NT2/D1 (cell line): ENCODE results near the gene EPB41L2.

ENCODE experiments used
- DNase-seq: peaks from one replicate; pipeline ENCODE4 v3.0.0-alpha.2; 2011; ENCODE audit warnings: low read depth, low spot score
- H3K27me3 ChIP-seq: 2 replicates; pipeline ENCODE4 v1.6.0; 2011; ENCODE audit warnings: mild to moderate bottlenecking; ENCODE audit not compliant: insufficient read length, insufficient read depth
- H3K36me3 ChIP-seq: 2 replicates; pipeline ENCODE4 v1.6.1; 2011; ENCODE audit warnings: mild to moderate bottlenecking, low read length, mixed read lengths; ENCODE audit not compliant: insufficient read depth, insufficient read length
- H3K4me1 ChIP-seq: 2 replicates; pipeline ENCODE4 v1.5.1; 2011; ENCODE audit not compliant: insufficient read depth, insufficient read length
- H3K4me3 ChIP-seq: 2 replicates; pipeline ENCODE4 v1.5.1; 2011; ENCODE audit warnings: low read depth; ENCODE audit not compliant: insufficient read length
- H3K9ac ChIP-seq: 2 replicates; pipeline ENCODE4 v1.6.0; 2011; ENCODE audit warnings: low read depth; ENCODE audit not compliant: insufficient read length
- H3K9me3 ChIP-seq: 2 replicates; pipeline ENCODE4 v1.5.1; 2011; ENCODE audit warnings: mild to moderate bottlenecking, low read length; ENCODE audit not compliant: insufficient read depth
- SUZ12 ChIP-seq: IDR thresholded peaks from 2 replicates; pipeline ENCODE4 v1.6.1; 2011; ENCODE audit not compliant: insufficient read length, insufficient read depth; ENCODE audit errors: extremely low read depth
- YY1 ChIP-seq: IDR thresholded peaks from 2 replicates; pipeline ENCODE4 v1.6.1; 2011; ENCODE audit not compliant: insufficient read length, insufficient read depth
- ZNF274 ChIP-seq: IDR thresholded peaks from 2 replicates; pipeline ENCODE4 v1.6.1; 2011; ENCODE audit warnings: mild to moderate bottlenecking, low read depth, low read length

The EPB41L2 gene

DNA sequence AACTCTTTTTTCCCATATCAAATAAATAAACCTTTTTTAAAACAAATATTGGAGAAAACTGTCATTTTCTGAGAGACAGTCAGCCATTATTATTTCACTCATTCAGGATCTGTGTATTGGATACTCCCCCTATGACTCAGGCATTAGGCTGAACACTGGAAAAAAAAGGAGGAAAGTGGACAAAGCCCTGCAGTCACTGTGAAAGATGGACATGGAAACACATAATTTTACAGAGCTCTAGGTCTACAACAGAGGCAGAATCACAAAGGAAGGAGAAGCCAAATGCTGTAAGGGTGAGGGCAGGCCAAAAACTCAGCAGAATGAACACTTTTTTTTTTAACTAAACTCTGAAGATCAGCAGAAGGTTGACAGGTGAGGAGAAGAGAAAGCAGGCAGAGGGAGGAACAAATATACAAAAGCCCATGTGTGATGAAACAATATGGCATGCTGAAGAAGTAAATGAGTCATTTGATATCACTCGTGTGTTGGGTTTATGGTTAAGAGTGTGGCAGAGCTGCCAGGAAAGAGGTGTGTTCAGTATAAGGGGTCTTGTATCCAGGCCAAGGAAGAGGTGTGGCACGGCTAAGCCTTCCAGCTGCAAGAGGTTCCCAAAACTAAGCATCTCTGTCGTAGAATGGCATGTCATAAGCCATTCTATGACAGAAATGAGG, 39.1 kb downstream of the EPB41L2 start:
- no peak for DNase-seq
- no peak for TF ChIP-seq YY1
- no peak for TF ChIP-seq SUZ12
- no peak for TF ChIP-seq ZNF274
- Histone ChIP-seq H3K36me3 (no peaks in the 10 kb centered on the region), H3K27me3 (no peaks in the 10 kb centered on the region), H3K9me3 (peaks cover 3% of the 10 kb centered on the region; the same call in 1 of the 2 replicates), H3K4me3 (no peak overlapping the region), H3K4me1 (no peaks in the 10 kb centered on the region), H3K9ac (no peak overlapping the region)

- no peak for DNase-seq
- H3K4me3 ChIP-seq: no peak overlapping the region
- peaks cover 3% of the 10 kb centered on the region; the same call in 1 of the 2 replicates for H3K9me3 ChIP-seq
- H3K36me3 ChIP-seq: no peaks in the 10 kb centered on the region
- TF ChIP-seq YY1: no peak
- TF ChIP-seq ZNF274: no peak
- no peak for TF ChIP-seq SUZ12
- no peaks in the 10 kb centered on the region for H3K4me1 ChIP-seq
- no peaks in the 10 kb centered on the region for H3K27me3 ChIP-seq
- no peak overlapping the region for H3K9ac ChIP-seq
Measured at GRCh38 chr6:131022691-131023090, 40.4 kb downstream of the EPB41L2 start.

GRCh38 chr6:131017962-131018361, 45.1 kb downstream of the EPB41L2 start:
- no peak overlapping the region for H3K4me3 ChIP-seq
- H3K27me3 ChIP-seq: no peaks in the 10 kb centered on the region
- H3K36me3 ChIP-seq: no peaks in the 10 kb centered on the region
- H3K4me1 ChIP-seq: no peaks in the 10 kb centered on the region
- H3K9me3 ChIP-seq: peaks cover 3% of the 10 kb centered on the region; the same call in 1 of the 2 replicates
- DNase-seq: no peak
- no peak overlapping the region for H3K9ac ChIP-seq
- TF ChIP-seq ZNF274 (no peak), YY1 (no peak), SUZ12 (no peak)

- no peak overlapping the region for H3K4me3 ChIP-seq
- no peak for DNase-seq
- TF ChIP-seq SUZ12: no peak
- no peak for TF ChIP-seq YY1
- no peak for TF ChIP-seq ZNF274
Measured at GRCh38 chr6:131015630-131016263, 47.3 kb downstream of the EPB41L2 start.

DNA sequence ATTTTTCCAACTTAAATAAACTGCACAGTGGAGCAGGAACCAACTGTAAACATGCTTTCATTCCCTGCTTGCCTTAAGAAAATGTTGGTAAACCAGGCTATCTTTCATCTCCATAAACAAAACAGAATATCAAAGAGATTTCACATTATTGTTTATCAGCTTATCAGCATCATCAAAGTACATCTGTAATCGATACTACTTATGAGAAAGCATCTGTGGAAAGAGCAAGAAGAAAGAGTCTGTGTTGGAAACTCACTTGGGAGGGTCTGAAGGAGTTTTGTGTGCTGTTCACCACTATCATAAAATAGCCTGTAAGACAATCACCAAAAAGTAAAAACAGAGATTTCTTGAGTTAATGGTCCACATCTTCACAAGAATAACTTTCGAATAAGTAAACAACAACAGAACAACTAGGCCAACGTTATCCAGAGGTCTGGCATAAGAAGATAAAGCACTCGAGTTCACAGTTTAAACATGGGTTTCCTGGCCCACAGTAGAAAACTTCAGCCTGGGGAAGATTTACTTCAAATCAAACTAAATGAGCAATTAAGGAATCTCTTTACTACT, 47.9 kb downstream of the EPB41L2 start:
- Histone ChIP-seq H3K9ac (no peak overlapping the region), H3K4me3 (no peak overlapping the region), H3K9me3 (no peaks in the 10 kb centered on the region; the same call in 1 of the 2 replicates), H3K36me3 (no peaks in the 10 kb centered on the region), H3K4me1 (no peaks in the 10 kb centered on the region), H3K27me3 (no peaks in the 10 kb centered on the region)
- TF ChIP-seq YY1 (no peak), ZNF274 (no peak), SUZ12 (no peak)
- no peak for DNase-seq

More at GRCh38 chr6:131015630-131016263, 47.3 kb downstream of the EPB41L2 start:
- Histone ChIP-seq H3K9ac (no peak overlapping the region), H3K4me1 (no peaks in the 10 kb centered on the region), H3K9me3 (no peaks in the 10 kb centered on the region), H3K27me3 (no peaks in the 10 kb centered on the region), H3K36me3 (no peaks in the 10 kb centered on the region)

DNA sequence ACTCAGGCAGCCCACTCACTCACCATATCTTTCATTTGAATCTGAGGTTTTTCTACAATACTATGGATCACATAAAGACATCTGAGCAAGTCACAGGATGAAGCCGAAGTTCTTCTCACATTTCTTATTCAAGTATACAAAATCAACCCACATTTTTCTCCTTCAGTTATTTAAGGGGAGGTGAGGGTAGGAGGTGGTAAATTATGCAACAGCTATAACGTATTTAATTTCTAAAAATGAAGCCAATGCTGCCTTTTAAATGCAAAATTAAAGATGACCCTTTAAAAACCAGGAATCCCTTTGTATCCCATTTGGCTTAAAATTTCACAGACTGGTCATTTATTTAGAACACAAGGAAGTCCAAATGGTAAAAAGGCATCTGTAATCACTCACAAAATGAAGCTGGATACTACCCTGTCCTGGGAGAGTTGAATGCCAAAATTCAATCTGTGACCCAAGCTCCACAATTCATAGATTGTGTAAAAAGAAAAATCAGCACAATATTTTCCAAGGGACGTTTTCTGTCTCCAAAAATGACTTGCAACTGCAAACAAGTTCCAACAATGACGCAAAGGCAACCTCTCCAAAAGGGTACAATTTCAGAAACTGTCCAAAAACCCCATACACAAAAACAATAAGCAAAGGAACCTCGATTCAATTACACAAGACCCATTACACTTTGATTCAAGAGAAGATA, 48.8 kb downstream of the EPB41L2 start:
- no peak for DNase-seq
- H3K4me3 ChIP-seq: no peak overlapping the region
- peaks cover 2% of the 10 kb centered on the region; the same call in 1 of the 2 replicates for H3K9me3 ChIP-seq
- no peak overlapping the region for H3K9ac ChIP-seq
- H3K4me1 ChIP-seq: no peaks in the 10 kb centered on the region
- no peaks in the 10 kb centered on the region for H3K27me3 ChIP-seq
- no peaks in the 10 kb centered on the region for H3K36me3 ChIP-seq
- no peak for TF ChIP-seq ZNF274
- TF ChIP-seq SUZ12: no peak
- TF ChIP-seq YY1: no peak

DNA sequence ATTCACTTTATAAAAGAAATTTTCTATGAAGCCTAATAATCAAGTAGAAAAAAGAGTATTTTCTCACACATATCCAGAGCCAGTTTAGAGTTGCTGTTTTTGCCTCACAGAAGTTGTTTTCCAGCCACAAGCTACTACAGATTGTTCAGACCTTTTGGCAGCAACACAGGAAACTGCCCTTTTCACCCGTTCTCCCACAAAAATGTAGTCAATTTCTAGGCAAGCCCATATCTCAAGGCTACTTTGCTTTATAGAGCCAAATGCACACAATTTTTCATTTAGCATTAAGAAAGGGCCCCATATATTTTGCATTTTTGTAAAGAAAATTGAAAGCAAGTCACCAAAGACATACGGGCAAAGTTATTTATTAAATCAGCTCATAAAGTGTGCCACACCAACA, 49.5 kb downstream of the EPB41L2 start:
- no peak for DNase-seq
- Histone ChIP-seq H3K9ac (no peak overlapping the region), H3K4me1 (no peaks in the 10 kb centered on the region), H3K27me3 (no peaks in the 10 kb centered on the region), H3K36me3 (no peaks in the 10 kb centered on the region), H3K9me3 (peaks cover 10% of the 10 kb centered on the region), H3K4me3 (no peak overlapping the region)
- TF ChIP-seq SUZ12 (no peak), ZNF274 (no peak), YY1 (no peak)
